Ovary (tissue), 3 donors: ENCODE data around the gene GNAS-AS1.

ENCODE experiments used
- EP300 ChIP-seq: sonication (generic); formaldehyde crosslinking; IDR thresholded peaks from one replicate; pipeline ENCODE4 v1.6.1; 2017; ENCODE audit warnings: antibody characterized with exemption
- TF ChIP-seq, protein P1 (sequence below), 3 donors: fragments of 450-650 bp in 2 of 3; fragments of 200-600 bp in 1 of 3; IDR thresholded peaks; one replicate each; pipeline versions ENCODE4 v1.5.1 to v1.8.0; 2016 to 2022; ENCODE audit warnings: antibody characterized with exemption in 3 of 3, mild to moderate bottlenecking in 1 of 3
- donor health status: DM: no; HTN: no; CAD: no.

DNA sequence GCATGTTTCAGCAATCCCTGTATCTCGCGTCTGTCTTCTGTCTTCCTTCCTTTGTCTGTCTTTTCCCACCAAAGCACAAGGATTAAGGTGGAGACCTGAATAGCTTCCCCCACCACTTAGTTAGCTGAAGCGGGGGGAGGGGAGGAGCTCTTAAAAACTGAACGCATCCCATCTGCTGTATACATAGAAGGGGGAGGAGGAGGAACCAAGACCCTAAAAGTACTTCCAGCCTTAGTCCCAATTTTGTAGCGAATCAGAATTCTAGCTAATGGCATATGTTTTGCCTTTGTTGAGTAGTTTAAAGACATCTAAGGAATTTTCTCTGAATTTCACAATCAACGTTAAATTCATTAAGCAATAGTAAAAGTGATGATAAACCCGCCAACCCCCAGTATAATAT, 49.7 kb upstream of the GNAS-AS1 start:
- TF ChIP-seq, protein P1, sequence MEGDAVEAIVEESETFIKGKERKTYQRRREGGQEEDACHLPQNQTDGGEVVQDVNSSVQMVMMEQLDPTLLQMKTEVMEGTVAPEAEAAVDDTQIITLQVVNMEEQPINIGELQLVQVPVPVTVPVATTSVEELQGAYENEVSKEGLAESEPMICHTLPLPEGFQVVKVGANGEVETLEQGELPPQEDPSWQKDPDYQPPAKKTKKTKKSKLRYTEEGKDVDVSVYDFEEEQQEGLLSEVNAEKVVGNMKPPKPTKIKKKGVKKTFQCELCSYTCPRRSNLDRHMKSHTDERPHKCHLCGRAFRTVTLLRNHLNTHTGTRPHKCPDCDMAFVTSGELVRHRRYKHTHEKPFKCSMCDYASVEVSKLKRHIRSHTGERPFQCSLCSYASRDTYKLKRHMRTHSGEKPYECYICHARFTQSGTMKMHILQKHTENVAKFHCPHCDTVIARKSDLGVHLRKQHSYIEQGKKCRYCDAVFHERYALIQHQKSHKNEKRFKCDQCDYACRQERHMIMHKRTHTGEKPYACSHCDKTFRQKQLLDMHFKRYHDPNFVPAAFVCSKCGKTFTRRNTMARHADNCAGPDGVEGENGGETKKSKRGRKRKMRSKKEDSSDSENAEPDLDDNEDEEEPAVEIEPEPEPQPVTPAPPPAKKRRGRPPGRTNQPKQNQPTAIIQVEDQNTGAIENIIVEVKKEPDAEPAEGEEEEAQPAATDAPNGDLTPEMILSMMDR (IDR thresholded peaks at IDR 0.05), result no peak
- no peak for TF ChIP-seq EP300
